ENCODE results near the gene C16orf78.

The C16orf78 gene

DNA sequence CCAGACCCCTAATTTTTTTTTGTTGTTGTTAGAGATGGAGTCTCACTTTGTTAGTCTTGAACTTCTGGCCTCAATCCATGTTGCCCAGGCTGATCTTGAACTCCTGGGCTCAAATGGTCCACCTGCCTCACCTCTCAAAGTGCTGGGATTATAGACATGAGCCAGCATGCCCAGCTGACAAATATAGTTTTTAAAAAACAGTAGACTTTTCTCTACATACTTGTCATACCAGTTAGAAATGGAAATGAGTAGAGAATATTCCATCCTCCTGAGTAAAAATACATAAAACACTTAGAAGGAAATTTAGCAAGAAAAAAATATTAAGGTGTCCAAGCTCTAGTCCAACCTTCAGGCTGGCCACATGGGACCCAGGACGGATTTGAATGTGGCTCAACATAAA lies 21.4 kb downstream of the C16orf78 start:
- no peak for DNase-seq (ENCODE audit: low read depth in 2 of 2)

DNA sequence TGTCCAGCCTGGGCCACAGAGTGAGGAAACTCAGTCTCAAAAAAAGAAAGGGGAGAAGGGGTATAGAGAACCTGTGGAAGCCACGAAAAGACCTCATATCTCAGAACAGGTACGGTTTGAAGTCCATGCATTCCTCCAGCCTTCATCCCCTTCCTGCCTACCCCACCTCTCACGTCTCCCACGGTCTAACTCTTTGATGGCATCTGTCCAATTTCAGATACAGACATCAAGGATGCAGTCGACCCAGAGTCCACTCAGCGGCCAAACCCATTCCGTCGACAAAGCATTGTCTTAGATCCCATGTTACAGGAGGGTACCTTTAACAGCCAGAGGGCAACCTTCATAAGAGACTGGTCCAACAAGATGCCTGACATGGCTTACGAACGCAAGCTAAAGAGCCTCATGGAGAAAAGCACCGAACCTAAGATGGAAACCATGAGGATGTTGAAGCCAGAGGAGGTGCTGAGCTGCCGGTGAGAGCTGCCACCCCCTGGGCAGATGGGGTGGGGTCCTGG lies 22.7 kb downstream of the C16orf78 start:
- DNase-seq (ENCODE audit: low read depth in 2 of 2) = no peak

DNA sequence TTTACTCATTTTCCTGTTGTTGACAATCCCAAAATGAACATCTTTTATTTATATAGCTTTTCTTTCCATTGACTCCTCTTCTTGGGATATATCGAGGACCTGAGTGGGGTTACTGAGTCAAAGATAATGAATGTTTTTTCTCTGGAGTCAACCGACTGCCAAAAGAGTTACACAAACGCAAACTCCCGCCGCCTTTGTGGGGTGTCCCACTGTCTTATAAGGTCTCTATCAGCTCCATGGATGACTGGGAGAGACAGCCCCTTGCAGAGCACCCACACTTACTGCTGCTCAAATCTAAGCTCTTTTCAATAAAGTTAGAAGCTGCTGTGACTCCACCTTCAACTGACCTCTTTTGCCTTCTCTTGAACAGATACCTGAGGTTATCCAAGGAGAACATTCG lies 25.2 kb downstream of the C16orf78 start:
- DNase-seq (ENCODE audit: low read depth in 2 of 2) = no peak

DNA sequence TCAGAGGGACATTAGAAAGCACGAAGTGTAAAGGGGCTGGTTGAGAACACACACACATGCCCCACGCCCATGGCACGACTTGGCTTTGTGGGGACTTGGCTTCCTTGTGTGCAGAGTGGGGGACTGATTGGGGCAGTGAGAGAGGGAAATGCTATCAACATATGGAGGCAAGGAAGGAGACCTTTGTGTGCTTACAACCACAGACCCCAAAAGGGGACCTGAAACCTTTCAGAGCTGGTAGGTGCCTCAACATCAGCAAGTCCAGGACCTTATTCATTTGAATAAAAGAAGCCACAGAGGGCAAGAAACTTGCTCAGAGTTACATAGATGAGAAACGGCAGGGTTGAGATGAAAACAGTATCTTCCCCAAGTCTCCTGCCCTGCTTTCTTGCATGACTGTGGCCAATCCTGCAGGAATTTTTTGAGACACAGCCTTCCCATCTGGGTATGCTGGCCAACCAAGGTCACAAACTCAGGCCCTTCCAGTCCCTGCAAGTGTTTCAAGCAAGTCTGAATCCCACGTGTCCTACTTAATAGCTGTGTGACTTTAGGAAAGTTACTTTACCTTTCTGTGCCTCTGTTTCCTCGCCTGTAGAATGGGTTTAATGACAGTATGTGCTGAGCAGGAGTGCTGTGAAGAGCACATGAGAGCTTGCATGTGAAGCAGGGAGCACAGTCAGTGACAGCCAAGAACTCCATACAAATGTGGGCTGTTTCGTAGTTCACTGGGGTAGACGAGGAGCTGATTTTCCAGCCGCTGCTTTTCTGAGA lies 26.2 kb downstream of the C16orf78 start:
- DNase-seq (ENCODE audit: low read depth in 2 of 2) = no peak

DNA sequence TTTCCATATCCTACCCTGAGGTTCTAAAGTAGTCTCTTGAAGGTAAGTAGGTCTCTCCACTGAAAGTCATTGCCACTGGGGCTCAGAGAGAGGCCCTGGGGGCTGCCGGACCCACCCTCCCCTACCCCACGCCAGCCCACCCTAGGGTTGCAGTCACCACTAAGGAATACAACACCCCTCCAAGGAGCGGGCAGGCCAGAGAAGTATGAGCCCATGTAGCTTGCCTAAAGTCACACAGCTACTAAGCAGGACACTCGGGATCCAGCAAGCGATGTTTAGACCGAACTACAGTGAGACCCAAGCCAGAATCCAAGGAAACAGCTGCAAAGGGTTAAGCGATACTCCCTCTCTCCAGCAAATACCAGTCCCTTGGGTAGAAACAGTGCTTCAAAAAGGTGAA lies 27.0 kb downstream of the C16orf78 start:
- no peak for DNase-seq (ENCODE audit: low read depth in 2 of 2)

DNA sequence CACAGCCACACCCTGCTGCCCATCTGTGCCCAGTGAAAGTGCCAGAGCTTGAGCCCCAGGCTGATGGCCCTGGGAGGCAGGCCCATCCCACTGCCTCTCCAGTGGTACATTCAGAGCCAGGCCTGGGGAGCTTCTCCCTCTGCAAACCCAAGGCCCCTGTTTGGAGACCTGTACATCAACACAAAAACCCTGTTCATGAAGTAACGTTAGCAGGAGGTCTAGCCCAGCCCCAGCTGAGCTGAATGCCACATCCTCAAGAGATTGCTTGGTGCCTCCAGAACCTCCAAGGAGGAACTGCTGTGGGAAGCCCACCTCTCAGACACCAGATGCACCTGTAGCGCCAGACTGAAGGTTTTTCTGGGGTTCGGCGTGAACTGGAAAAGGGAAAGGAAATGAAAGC lies 31.5 kb downstream of the C16orf78 start:
- no peak for DNase-seq (ENCODE audit: low read depth in 2 of 2)

DNA sequence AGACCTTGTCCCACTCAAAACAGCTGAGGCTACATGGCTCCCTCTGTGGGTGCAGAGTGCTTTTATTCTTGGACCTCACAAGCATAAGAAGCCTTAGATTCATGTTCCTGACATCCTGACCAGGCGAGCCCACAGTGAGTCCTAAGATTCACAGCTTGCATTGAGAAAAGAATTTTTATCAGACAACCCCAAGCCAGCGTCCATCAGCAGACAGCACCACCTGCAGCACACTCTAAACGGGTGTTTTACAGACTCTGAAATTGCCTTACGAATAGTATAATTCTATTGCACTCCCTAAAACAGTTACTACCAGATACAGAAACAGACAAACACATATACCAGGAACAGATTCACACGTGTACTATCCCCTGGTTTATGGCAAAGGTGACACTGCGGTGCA lies 31.9 kb downstream of the C16orf78 start:
- no peak for DNase-seq (ENCODE audit: low read depth in 2 of 2)

DNA sequence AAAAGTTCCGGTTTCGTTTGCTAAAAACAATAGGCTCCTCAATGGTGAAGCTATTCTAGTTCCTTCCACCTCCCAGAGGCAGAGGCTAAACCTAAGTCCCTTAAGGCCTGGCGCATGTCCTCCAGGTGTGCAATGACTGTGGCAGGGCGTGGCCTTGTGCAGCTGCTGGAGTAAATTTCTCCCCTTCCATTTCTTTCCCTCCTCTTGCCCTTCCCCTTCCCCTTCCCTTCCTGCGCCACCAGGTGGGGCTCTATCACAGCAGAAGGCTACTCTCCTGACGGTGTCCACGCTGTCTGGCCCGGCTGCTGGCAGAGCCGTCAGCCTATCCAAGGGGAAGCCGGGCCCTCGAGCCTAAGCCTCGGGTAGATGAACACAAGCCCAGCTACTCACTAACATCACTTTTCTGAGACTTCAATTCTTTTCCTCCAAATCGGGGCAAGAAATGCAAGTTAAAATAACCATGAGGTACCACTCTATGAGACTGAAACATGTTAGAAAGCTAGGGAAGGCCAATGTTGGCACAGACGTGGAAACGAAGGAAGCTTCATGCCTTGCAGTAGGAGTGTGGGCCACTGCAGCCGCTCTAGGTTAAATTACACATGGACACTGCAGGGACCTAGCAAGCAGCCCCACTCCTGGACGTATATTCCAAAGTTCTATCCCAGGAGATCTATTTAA lies 34.4 kb downstream of the C16orf78 start:
- peak; percentile 4 to 7 for DNase-seq (ENCODE audit: low read depth in 2 of 2)

DNA sequence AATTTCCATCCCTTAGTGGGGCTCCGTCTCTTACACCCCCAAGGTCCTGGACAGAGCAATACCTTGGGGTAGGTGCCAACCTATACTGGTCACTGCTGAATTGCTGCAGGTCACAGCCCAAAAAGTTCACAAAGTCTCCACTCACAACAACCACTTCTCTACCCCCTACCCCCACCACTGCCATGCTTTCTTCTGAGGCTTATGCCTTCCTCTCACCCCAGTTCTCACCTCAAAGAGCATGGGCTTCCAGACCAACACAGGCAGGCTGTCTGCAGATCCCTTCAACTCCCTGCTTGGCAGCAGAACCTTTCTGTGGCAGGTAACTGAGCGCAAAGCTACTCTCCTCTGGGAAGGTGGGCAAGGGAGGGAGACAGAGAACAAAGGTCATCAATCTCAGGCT lies 35.5 kb downstream of the C16orf78 start:
- no peak for DNase-seq (ENCODE audit: low read depth in 2 of 2)

DNA sequence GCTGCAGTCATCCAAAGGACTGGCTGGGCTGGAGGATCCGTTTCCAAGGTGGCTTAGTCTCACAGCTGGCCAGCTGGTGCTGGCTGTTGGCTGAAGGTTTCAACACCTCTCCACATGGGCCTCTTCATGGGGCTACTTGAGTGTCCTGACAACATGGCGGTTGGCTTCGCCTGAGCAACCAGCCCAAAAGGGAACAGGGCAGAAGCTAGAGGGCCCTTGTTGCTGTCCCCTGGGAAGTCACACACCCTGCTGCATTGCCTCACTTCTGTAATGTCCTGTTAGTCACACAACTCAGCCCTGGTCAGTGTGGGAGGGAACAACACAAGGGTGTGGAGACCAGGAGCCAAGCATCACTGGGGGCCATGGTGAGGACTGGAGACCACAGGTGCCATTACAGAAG lies 36.6 kb downstream of the C16orf78 start:
- no peak for DNase-seq (ENCODE audit: low read depth in 2 of 2)

DNA sequence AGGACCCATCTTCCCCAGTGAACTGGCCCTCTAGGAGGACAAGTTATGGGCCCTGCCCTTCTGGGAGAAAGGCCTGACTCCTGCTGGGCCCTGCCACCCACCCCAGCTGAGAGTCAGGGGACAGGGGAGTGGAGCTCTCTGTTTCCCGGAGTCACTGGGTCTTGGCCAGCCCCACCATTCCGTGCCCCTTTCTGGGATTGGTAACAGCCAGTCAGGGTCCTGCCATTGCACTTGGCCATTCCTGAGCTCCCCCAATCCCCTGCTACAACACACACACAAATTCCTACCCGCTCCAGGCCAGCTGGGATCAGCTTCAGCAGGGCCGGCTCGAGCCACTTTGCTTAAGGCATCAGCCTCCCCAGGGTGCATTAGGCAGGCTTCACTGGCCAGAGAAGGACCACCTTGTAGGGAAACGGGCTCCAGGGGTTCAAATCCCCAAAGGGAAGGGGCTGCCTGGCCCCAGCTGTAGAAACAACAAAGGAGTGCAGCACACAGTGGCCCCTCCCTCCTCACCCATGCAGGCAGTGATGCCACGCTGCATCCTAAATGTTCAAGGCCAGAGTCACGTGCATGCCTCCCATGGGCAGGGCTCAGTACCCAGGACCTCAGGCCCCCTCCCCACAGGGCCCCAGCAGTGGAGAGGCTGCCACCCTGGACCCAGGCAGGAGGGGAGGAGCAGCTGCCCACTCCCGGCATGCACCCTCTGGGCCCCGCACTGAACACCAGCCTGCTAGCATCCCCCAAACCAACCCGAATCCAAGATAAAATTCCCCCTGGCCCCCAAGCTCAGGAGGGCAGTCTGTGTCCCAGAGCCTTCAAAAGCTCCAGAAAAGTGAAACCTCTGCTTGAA lies 37.7 kb downstream of the C16orf78 start:
- DNase-seq (ENCODE audit: low read depth in 2 of 2) = no peak

DNA sequence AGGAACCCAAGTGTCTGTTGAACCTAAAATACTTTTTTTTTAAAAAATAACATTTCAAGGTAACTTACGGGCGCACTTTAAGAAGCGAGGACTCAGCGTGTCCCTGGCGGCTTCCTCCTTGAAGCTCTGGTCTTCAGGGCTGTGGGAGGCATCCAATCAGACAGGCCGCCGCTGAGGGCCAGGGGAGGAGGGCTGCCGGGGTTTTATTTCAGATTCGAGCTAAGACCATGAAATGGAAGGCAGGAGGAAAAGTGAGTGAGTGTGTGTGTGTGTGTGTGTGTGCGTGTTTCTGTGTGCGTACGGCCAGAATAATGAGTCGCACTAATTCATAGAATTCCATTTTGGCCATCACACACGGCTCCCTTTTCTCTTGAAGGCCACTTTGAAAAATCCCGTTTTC lies 41.1 kb downstream of the C16orf78 start:
- no peak for DNase-seq (ENCODE audit: low read depth in 2 of 2)

DNA sequence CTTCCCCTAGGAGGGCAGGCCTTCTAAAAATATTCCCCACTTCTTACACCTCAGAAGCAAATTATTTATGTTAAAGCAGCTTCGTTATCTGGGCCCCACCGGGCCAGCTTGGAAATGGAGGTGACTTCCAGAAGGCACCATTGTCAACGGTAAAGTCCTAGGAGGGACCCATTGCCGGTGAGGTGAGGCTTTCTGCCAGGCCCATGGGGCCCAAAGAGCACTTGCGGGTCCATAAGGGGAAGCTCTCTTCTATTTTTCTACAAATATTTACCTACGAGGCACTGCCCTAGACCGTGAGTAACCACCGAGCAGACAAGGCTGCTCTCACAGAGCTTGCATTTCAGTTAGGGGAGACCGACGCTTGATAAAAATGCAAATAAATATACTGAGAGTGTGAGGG lies 41.5 kb downstream of the C16orf78 start:
- DNase-seq (ENCODE audit: low read depth in 2 of 2) = no peak

DNA sequence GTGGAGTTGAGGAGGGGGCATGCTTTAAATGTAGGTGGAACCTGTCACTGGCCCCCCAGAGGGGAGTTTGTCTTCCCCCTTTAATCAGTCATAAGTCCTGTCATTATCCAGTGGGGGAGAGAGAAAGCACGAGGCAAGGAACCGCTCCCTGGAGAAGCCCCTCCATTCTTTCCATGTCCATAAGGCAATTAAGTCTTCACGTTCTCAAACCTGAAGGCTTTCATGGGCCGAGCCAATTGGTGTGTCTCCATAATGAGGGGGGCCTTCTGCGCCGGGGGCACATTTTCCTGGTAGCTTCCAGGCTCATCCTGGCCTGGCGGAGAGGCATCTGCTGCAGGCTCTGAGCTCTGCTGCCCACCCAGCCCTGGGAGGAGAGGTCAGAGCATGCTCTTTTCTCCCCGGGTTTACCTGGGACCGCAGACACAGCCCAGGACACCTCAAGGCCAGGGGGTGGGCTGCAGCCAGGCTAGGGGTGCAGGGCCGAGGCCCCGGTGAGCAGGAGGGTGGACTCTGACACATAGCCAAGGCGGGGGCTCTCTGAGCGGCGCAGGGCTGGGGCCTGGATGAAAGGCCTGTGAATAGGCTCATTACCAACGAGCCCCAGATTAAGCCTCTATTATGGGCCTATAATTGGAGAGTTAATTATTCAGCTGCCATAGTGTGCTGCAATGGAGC lies 42.5 kb downstream of the C16orf78 start:
- no peak for DNase-seq (ENCODE audit: low read depth in 2 of 2)

DNA sequence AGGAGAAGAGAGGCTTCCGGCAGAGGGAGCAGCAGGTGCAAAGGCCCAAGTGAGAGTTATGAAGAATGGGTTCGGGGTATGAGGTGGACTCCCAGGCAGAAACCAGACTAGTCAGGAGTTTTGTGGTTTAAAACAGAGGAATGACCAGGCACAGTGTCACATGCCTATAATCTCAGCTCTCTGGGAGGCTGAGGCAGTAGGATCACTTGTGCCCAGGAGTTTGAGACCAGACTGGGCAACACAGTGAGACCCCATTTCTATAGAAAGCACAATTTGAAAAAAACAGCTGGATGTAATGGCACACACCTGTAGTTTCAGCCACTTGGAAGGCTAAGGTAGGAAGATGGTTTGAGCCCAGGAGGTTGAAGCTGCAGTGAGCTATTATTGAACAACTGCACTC lies 43.8 kb downstream of the C16orf78 start:
- no peak for DNase-seq (ENCODE audit: low read depth in 2 of 2)

DNA sequence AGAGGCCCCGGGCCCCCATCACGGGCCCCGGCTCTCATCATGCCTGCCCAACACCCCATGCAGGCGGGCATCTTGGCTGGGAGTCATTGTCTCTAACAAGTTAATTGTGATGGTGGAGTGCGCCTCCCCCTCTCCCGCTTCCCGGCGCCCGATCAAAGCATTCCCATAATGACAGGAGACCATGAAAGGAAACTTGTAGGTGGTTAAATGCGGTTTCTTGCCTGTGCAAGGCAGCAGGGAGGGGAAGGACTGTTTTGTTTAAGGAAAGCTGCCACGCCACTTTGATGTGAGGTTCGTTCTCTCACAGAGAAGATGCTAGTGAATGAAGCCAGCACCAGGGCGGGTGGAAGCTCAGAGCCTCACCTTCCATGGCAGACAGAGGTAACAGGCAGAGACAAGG lies 45.4 kb downstream of the C16orf78 start:
- DNase-seq (ENCODE audit: low read depth in 2 of 2) = no peak

DNA sequence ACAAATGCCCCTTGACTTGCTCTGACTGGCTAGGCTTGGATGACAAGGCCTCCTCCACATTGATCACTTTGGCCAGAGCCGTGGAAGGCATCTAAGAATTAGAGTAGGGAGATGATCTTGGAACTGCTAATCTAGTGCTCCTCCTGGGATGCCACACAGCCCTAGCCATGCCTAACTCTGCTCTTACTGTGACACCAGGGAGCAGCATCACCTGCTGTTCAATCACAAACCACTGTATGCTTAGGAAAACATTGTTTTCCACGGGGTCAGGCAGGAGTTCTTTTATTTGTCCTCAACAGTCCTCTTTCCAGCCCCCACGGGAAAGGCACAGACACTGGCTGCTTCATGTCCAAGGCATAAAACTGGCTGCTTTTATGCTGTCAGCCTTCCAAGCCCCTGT lies 46.3 kb downstream of the C16orf78 start:
- no peak for DNase-seq (ENCODE audit: low read depth in 2 of 2)

DNA sequence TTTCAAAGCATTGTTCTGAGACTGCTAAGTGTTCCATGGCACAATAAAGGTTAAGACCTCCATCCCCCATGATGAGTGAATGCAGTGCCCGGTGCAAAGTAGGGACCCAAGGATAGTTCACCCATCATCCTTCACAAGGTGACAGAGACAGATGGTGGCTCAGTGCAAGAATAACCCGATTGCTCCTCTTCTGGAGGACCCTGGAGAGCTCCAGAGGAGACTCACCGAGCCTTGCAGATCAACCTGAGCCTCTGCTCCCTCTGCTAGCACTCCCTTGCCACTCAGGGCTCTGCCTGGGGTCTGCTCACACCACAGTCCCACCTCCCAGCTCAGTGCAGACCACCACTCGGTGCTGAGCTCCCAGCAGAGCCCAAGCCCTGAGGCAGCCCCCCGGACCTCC lies 49.3 kb downstream of the C16orf78 start:
- no peak for DNase-seq (ENCODE audit: low read depth in 2 of 2)

DNA sequence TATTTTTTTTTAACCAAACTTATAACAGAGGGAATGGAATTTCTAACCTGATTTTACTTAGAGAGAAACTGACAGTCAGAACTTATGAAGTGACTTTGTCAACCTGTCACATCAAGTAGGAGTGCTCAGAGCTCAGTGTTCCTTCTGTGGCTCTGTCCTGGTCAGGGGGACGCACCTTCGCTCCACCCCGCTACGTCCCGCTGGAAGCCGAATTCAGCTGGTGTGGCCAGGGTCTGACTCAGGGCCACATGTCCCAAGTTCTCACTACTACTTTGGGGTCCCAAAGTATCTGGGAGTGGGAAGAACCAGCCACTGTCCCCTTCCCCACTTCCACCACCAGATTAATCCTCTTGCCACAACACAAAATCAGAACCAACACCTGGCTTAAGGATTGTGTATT lies 51.4 kb downstream of the C16orf78 start:
- DNase-seq (ENCODE audit: low read depth in 2 of 2) = no peak

DNA sequence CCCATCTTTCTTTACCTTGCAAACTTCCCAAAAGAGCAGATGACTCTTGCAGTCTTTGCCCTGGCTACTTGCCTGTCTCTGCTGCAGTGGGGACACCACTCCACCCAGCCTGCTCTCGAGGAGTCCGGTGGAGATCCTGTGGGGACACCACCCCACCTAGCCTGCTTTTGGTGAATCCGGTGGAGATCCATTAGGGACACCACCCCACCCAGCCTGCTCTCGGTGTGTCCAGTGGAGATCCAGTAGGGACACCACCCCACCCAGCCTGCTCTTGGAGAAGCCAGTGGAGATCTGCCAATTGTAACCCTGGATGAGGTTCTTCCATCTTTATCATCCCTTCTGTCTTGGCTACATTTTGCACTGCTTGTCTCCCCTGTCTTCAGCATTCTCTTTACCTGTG lies 54.2 kb downstream of the C16orf78 start:
- DNase-seq (ENCODE audit: low read depth in 2 of 2) = no peak

DNA sequence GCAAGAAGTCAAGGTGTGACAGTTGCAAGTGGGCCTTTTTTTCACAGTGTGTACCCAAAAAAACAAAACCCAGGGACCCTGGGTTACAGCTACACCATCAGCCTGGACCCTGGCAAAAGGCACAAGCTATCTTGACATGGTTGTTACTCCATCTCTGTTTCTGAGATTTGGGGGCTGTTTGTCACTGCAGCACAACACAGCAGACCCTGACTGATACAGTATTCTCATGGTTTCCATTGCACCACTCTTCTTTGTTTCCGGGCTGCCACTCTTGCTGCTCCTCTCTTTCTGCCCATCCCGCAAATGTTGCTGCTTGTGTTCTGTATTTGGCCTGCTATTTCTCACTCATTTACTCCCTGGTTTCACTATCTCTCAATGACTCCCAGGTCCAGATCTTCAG lies 55.2 kb downstream of the C16orf78 start:
- no peak for DNase-seq (ENCODE audit: low read depth in 2 of 2)

DNA sequence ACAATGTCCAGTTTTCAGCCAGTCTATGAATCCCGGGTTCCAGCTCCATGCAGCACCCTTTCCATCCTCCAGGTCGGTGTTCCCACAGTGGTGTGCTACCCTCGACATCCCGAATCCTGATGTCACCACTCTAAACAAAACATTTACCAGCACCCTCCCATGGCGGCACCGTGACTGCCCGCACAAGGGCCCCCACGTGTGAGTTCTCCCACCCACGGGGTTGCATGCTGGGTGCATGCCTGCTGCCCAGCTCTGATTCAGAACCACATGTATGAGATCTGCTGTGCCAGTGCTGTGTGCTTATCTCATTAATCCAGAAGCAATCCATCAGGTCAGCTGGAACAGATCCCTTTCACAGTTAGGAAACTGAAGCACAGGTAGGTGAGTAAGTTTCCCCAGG lies 57.4 kb downstream of the C16orf78 start:
- no peak for DNase-seq (ENCODE audit: low read depth in 2 of 2)
